Loucy (cell line): ENCODE results near the gene GK2.

Experiments used
- H2AFZ ChIP-seq: fragments of 200-600 bp; sonication (generic); 2 replicates; pipeline ENCODE4 v1.6.0; 2016; ENCODE audit warnings: antibody characterized with exemption, mild to moderate bottlenecking, low read length, moderate library complexity
- H3F3A ChIP-seq: fragments of 200-600 bp; 2 replicates; pipeline ENCODE4 v1.6.0; 2016; ENCODE audit warnings: antibody characterized with exemption, low read depth, mild to moderate bottlenecking
- H3K27me3 ChIP-seq: fragments of 200-600 bp; sonication (generic); 2 replicates; pipeline ENCODE4 v1.6.1; 2014; ENCODE audit warnings: low read length, mild to moderate bottlenecking; ENCODE audit not compliant: insufficient read depth, poor library complexity, severe bottlenecking
- H3K36me3 ChIP-seq: fragments of 200-600 bp; sonication (generic); 2 replicates; pipeline ENCODE4 v1.6.1; 2016; ENCODE audit warnings: low read length; ENCODE audit not compliant: insufficient read depth
- H3K4me1 ChIP-seq: fragments of 200-600 bp; sonication (generic); 2 replicates; pipeline ENCODE4 v1.5.1; 2014; ENCODE audit warnings: low read length, mild to moderate bottlenecking; ENCODE audit not compliant: insufficient read depth, poor library complexity, severe bottlenecking
- H3K4me2 ChIP-seq: fragments of 200-600 bp; sonication (generic); 2 replicates; pipeline ENCODE4 v1.6.0; 2014; ENCODE audit warnings: antibody characterized with exemption, low read length, low read depth, mild to moderate bottlenecking; ENCODE audit not compliant: poor library complexity, severe bottlenecking
- H3K4me3 ChIP-seq: fragments of 200-600 bp; sonication (generic); 2 replicates; pipeline ENCODE4 v1.5.1; 2014; ENCODE audit warnings: low read length, mild to moderate bottlenecking, mixed read lengths; ENCODE audit not compliant: poor library complexity, severe bottlenecking
- H3K79me2 ChIP-seq: fragments of 200-600 bp; sonication (generic); 2 replicates; pipeline ENCODE4 v1.6.1; 2014; ENCODE audit warnings: low read length; ENCODE audit not compliant: insufficient read depth
- H3K9ac ChIP-seq: fragments of 200-600 bp; sonication (generic); 2 replicates; pipeline ENCODE4 v1.6.0; 2014; ENCODE audit warnings: mild to moderate bottlenecking, low read depth, low read length, moderate library complexity; ENCODE audit not compliant: poor library complexity, severe bottlenecking
- H3K9me2 ChIP-seq: fragments of 200-600 bp; sonication (generic); replicated peaks from 2 replicates; pipeline ENCODE4 v1.6.1; 2016; ENCODE audit warnings: low read depth, low read length, mixed read lengths
- H3K9me3 ChIP-seq: fragments of 200-600 bp; sonication (generic); 2 replicates; pipeline ENCODE4 v1.6.1; 2014; ENCODE audit warnings: mild to moderate bottlenecking, antibody characterized with exemption, low read length, low read depth; ENCODE audit not compliant: insufficient read depth
- H4K20me1 ChIP-seq: fragments of 200-600 bp; sonication (generic); 2 replicates; pipeline ENCODE4 v1.6.0; 2014; ENCODE audit warnings: antibody characterized with exemption, low read length, mild to moderate bottlenecking; ENCODE audit not compliant: insufficient read depth, poor library complexity, severe bottlenecking
- EZH2phosphoT487 ChIP-seq: fragments of 200-600 bp; IDR thresholded peaks from 2 replicates; pipeline ENCODE4 v1.6.1; 2018; ENCODE audit warnings: antibody characterized with exemption, mild to moderate bottlenecking, moderate library complexity, borderline replicate concordance
- TF ChIP-seq, protein P1 (sequence below): fragments of 200-600 bp; sonication (generic); conservative IDR thresholded peaks from 2 replicates; pipeline ENCODE4 v1.5.1; 2014; ENCODE audit warnings: mild to moderate bottlenecking, antibody characterized with exemption, low read length

GK2 gene

DNA sequence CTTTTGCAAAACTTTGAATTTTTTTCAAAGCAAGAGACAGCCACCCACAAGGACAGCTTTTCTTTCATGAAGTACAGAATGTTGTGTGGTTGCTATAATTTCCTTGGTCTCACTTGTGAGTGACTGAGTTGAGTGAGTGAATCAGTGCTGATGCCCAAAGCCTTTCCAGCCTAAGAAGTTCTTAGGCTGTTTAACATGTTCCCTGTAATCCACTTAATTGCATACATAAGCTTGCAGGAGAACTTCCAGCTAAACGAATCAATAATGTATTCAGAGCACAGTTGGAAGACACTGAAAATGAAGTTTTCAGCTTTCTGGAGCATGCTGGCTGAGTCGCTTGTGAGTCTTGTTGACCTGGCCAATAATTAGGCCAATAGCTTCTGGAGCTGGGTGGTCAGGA is 42.0 kb upstream of the GK2 start:
- Histone ChIP-seq H3K4me1 (no peaks in the 10 kb centered on the region), H3K36me3 (no peaks in the 10 kb centered on the region), H3K9ac (no peak overlapping the region), H2AFZ (no peak overlapping the region), H4K20me1 (no peaks in the 10 kb centered on the region), H3K4me2 (no peak overlapping the region), H3K79me2 (no peaks in the 10 kb centered on the region), H3F3A (no peaks in the 10 kb centered on the region), H3K4me3 (no peak overlapping the region), H3K27me3 (no peaks in the 10 kb centered on the region), H3K9me2 (no peaks in the 10 kb centered on the region), H3K9me3 (no peaks in the 10 kb centered on the region)
- TF ChIP-seq, protein P1, sequence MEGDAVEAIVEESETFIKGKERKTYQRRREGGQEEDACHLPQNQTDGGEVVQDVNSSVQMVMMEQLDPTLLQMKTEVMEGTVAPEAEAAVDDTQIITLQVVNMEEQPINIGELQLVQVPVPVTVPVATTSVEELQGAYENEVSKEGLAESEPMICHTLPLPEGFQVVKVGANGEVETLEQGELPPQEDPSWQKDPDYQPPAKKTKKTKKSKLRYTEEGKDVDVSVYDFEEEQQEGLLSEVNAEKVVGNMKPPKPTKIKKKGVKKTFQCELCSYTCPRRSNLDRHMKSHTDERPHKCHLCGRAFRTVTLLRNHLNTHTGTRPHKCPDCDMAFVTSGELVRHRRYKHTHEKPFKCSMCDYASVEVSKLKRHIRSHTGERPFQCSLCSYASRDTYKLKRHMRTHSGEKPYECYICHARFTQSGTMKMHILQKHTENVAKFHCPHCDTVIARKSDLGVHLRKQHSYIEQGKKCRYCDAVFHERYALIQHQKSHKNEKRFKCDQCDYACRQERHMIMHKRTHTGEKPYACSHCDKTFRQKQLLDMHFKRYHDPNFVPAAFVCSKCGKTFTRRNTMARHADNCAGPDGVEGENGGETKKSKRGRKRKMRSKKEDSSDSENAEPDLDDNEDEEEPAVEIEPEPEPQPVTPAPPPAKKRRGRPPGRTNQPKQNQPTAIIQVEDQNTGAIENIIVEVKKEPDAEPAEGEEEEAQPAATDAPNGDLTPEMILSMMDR: no peak
- TF ChIP-seq EZH2phosphoT487: no peak

DNA sequence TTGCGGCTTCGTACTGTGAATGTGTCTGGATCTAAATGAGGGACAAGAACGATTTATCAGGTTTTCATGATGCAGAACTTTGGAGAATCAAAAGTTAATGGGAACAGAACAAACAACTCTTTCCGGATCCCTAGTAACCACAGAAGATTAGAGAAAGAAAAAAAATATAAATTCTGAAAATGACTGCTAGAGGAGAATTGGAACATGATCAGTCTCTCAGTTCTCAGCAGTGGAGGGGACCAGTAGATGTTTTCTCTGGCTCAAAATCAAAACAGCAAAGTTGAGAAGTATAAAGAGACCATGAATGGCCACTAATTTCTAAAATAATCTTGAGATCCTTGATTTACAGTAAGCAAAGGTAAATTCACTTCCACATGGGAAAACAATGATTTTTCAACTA is 38.1 kb upstream of the GK2 start:
- Histone ChIP-seq H3K27me3 (no peaks in the 10 kb centered on the region), H3F3A (no peaks in the 10 kb centered on the region), H3K9ac (no peak overlapping the region), H3K9me2 (no peaks in the 10 kb centered on the region), H3K79me2 (no peaks in the 10 kb centered on the region), H3K4me3 (no peak overlapping the region), H3K4me1 (no peaks in the 10 kb centered on the region), H3K36me3 (no peaks in the 10 kb centered on the region), H4K20me1 (no peaks in the 10 kb centered on the region), H3K4me2 (no peak overlapping the region), H2AFZ (no peak overlapping the region), H3K9me3 (no peaks in the 10 kb centered on the region)
- TF ChIP-seq EZH2phosphoT487: no peak
- TF ChIP-seq, protein P1: no peak

DNA sequence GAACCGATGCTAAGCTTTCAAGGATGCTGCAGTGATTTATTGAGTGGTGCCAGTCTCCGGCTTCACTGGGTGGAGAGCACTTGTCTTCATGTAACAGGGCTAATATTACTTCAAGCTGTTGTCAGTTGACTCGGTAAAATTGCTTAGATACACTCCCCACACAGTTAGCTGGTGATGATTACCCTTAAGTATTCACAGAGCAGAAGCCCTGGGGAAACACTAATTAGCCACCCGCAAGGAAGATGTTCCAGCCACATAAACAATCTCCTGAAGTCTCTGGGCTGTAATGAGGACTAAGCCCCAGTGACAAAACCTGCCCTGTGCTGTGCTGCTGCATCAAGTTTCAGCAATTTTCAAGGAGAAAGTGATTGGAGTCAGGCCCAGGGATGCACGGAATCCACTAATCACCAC is 37.3 kb upstream of the GK2 start:
- Histone ChIP-seq H3K4me1 (no peaks in the 10 kb centered on the region), H3K79me2 (no peaks in the 10 kb centered on the region), H3K36me3 (no peaks in the 10 kb centered on the region), H3F3A (no peaks in the 10 kb centered on the region), H3K9ac (no peak overlapping the region), H3K4me2 (no peak overlapping the region), H3K9me2 (no peaks in the 10 kb centered on the region), H3K9me3 (no peaks in the 10 kb centered on the region), H4K20me1 (no peaks in the 10 kb centered on the region), H2AFZ (no peak overlapping the region), H3K27me3 (no peaks in the 10 kb centered on the region), H3K4me3 (no peak overlapping the region)
- TF ChIP-seq EZH2phosphoT487: no peak
- TF ChIP-seq, protein P1: no peak
